ENCODE results near the gene AIFM3.

AIFM3 gene

DNA sequence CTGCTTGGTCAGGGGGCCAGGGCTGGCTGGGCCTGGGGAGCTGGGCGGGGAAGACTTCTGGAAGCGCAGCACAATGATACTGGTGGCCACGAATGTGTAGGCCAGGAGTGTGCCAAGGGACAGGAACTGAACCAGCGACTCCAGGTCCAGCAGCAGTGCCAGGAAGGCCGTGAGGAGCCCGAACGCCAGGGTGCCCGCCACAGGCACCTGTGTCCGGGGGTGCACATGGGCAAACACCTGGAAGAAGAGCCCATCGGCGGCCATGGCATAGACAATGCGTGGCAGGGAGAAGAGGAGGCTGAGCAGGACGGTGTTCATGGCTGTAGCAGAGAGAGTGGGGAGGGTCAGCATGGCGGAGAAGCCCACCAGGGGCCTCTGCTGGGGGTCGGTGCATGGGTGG is 63.0 kb downstream of the AIFM3 start:
- no peak for DNase-seq
